ENCODE results near the gene DOP1A.

The DOP1A gene

GRCh38 chr6:83117802-83118201 lies 50.3 kb downstream of the DOP1A start:
- Histone ChIP-seq H3K27ac (ENCODE audit: low read depth, low read length) (no peak overlapping the region), H3K9ac (ENCODE audit: low read depth, low read length) (no peak overlapping the region), H3K36me3 (ENCODE audit: control insufficient read depth, insufficient read depth, low read length) (peaks cover 32% of the 10 kb centered on the region), H3K4me1 (ENCODE audit: control insufficient read depth, insufficient read depth, low read length) (no peaks in the 10 kb centered on the region), H3K9me3 (ENCODE audit: control insufficient read depth, insufficient read depth, low read length) (no peaks in the 10 kb centered on the region), H3K27me3 (ENCODE audit: control insufficient read depth, insufficient read depth, low read length) (no peaks in the 10 kb centered on the region), H3K4me3 (ENCODE audit: low read depth, low read length) (no peak overlapping the region)

DNA sequence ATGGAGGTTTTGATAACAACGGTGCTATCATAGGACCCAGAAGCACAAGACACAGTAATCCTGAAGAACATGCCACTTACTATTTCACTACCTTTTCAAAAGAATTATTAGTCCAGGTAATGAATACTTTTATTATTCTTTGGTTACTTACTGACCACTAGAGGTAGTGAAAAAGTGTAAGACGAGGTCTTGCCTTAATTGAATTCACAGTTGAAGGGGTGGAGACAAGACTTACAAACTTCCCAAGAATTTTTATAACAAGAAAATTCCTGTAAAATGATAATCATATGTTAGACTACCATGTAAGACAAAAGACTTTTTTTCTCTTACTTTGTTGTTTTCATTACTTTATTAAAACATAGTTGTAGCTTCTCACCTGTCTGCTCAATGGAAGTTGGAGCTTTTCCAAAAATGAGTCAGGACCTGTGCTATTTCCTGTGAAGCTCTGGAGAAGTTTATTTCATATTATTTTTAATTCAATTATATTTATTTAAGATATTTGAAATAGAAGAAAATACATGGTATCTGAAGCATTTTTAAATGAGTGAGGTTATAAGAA lies 52.4 kb downstream of the DOP1A start:
- Histone ChIP-seq H3K36me3 (ENCODE audit: control insufficient read depth, insufficient read depth, low read length) (peaks cover 47% of the 10 kb centered on the region), H3K27me3 (ENCODE audit: control insufficient read depth, insufficient read depth, low read length) (no peaks in the 10 kb centered on the region), H3K4me1 (ENCODE audit: control insufficient read depth, insufficient read depth, low read length) (no peaks in the 10 kb centered on the region), H3K9ac (ENCODE audit: low read depth, low read length) (no peak overlapping the region), H3K4me3 (ENCODE audit: low read depth, low read length) (no peak overlapping the region), H3K27ac (ENCODE audit: low read depth, low read length) (no peak overlapping the region), H3K9me3 (ENCODE audit: control insufficient read depth, insufficient read depth, low read length) (no peaks in the 10 kb centered on the region)

- peaks cover 17% of the 10 kb centered on the region for H3K4me1 ChIP-seq (ENCODE audit: control insufficient read depth, insufficient read depth, low read length)
- H3K9ac ChIP-seq (ENCODE audit: low read depth, low read length) = no peak overlapping the region
- no peak overlapping the region for H3K27ac ChIP-seq (ENCODE audit: low read depth, low read length)
- no peak overlapping the region for H3K4me3 ChIP-seq (ENCODE audit: low read depth, low read length)
- H3K27me3 ChIP-seq (ENCODE audit: control insufficient read depth, insufficient read depth, low read length) = no peaks in the 10 kb centered on the region
- H3K9me3 ChIP-seq (ENCODE audit: control insufficient read depth, insufficient read depth, low read length) = no peaks in the 10 kb centered on the region
- peaks cover 85% of the 10 kb centered on the region for H3K36me3 ChIP-seq (ENCODE audit: control insufficient read depth, insufficient read depth, low read length)
Observed at GRCh38 chr6:83124553-83124952, 57.1 kb downstream of the DOP1A start.

DNA sequence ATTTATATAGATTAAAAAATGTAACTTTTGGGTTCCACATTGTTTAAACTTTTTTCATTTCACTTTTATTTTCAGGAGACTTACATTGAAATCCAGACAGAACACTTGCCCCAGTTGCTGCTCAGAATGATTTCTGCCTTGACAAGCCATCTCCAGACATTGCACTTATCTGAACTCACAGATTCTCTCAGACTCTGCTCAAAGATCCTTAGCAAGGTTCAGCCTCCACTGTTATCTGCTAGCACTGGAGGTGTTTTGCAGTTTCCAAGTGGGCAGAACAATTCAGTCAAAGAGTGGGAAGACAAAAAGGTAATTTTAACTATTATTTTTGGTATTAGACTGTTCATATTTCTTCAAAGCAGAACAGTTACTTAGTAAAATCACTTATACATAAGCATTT lies 58.0 kb downstream of the DOP1A start:
- no peak overlapping the region for H3K4me3 ChIP-seq (ENCODE audit: low read depth, low read length)
- H3K9me3 ChIP-seq (ENCODE audit: control insufficient read depth, insufficient read depth, low read length) = no peaks in the 10 kb centered on the region
- H3K4me1 ChIP-seq (ENCODE audit: control insufficient read depth, insufficient read depth, low read length) = peaks cover 17% of the 10 kb centered on the region
- no peak overlapping the region for H3K9ac ChIP-seq (ENCODE audit: low read depth, low read length)
- H3K36me3 ChIP-seq (ENCODE audit: control insufficient read depth, insufficient read depth, low read length) = peaks cover 85% of the 10 kb centered on the region
- no peak overlapping the region for H3K27ac ChIP-seq (ENCODE audit: low read depth, low read length)
- no peaks in the 10 kb centered on the region for H3K27me3 ChIP-seq (ENCODE audit: control insufficient read depth, insufficient read depth, low read length)

DNA sequence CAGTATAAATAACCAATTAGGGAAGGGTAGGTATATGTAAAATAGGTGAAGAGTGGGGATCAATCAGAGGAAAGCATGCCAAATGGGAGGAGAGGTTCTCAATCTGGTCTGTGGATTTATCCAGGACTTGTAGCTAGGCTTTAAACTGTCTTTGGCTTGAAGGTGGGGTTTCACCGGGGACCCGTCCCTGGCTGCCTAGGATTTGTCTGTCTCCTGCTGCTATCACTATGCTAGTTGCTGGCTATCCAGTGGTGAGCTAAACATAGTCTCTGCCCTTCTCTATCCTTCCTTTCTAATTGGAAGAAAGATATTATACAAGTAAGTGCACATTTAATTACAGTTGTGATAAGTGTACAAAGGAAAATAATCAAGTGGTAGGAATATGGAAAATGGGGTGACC lies 58.8 kb downstream of the DOP1A start:
- H3K9me3 ChIP-seq (ENCODE audit: control insufficient read depth, insufficient read depth, low read length) = no peaks in the 10 kb centered on the region
- no peak overlapping the region for H3K9ac ChIP-seq (ENCODE audit: low read depth, low read length)
- no peak overlapping the region for H3K4me3 ChIP-seq (ENCODE audit: low read depth, low read length)
- peaks cover 17% of the 10 kb centered on the region for H3K4me1 ChIP-seq (ENCODE audit: control insufficient read depth, insufficient read depth, low read length)
- peaks cover 82% of the 10 kb centered on the region for H3K36me3 ChIP-seq (ENCODE audit: control insufficient read depth, insufficient read depth, low read length)
- no peaks in the 10 kb centered on the region for H3K27me3 ChIP-seq (ENCODE audit: control insufficient read depth, insufficient read depth, low read length)
- H3K27ac ChIP-seq (ENCODE audit: low read depth, low read length) = no peak overlapping the region

DNA sequence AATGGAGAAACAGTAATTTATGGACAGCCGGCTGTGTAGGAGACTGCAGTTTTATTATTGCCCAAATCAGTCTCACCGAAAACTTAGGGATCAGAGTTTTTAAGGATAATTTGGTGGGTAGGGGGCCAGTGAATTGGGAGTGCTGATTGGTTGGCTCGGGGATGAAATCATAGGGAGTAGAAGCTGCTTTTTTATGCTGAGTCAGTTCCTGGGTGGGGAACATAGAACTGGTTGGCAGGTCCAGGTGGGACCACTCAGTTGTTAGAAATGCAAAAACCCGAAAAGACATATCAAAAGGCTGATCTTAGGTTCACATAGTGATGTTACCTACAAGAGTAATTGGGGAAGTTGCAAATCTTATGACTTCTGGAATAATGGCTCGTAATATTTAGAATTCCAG lies 59.3 kb downstream of the DOP1A start:
- Histone ChIP-seq H3K9ac (ENCODE audit: low read depth, low read length) (no peak overlapping the region), H3K27me3 (ENCODE audit: control insufficient read depth, insufficient read depth, low read length) (no peaks in the 10 kb centered on the region), H3K9me3 (ENCODE audit: control insufficient read depth, insufficient read depth, low read length) (no peaks in the 10 kb centered on the region), H3K36me3 (ENCODE audit: control insufficient read depth, insufficient read depth, low read length) (peaks cover 84% of the 10 kb centered on the region), H3K4me1 (ENCODE audit: control insufficient read depth, insufficient read depth, low read length) (peaks cover 17% of the 10 kb centered on the region), H3K4me3 (ENCODE audit: low read depth, low read length) (no peak overlapping the region), H3K27ac (ENCODE audit: low read depth, low read length) (no peak overlapping the region)

DNA sequence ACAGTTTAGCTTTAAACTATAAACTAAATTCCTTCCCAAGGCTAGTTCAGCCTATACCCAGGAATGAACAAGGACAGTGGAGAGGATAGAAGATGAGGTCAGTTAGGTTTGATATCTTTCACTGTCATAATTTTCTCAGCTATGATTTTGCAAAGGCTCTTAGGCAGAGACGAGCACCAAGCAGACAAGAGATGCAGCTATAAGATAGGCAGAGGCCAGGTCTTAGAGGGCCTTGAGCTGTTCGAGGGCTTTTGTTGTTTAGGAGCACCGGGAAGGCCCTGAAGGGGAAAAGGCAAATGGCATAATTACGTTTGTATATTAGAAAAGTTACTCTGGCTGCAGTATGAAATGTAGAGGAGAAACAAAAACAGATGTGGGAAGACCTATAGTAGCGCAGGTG lies 59.8 kb downstream of the DOP1A start:
- no peaks in the 10 kb centered on the region for H3K9me3 ChIP-seq (ENCODE audit: control insufficient read depth, insufficient read depth, low read length)
- no peak overlapping the region for H3K4me3 ChIP-seq (ENCODE audit: low read depth, low read length)
- H3K27ac ChIP-seq (ENCODE audit: low read depth, low read length) = no peak overlapping the region
- H3K36me3 ChIP-seq (ENCODE audit: control insufficient read depth, insufficient read depth, low read length) = peaks cover 84% of the 10 kb centered on the region
- H3K9ac ChIP-seq (ENCODE audit: low read depth, low read length) = no peak overlapping the region
- no peaks in the 10 kb centered on the region for H3K27me3 ChIP-seq (ENCODE audit: control insufficient read depth, insufficient read depth, low read length)
- H3K4me1 ChIP-seq (ENCODE audit: control insufficient read depth, insufficient read depth, low read length) = peaks cover 17% of the 10 kb centered on the region

- no peaks in the 10 kb centered on the region for H3K27me3 ChIP-seq (ENCODE audit: control insufficient read depth, insufficient read depth, low read length)
- no peak overlapping the region for H3K9ac ChIP-seq (ENCODE audit: low read depth, low read length)
- H3K36me3 ChIP-seq (ENCODE audit: control insufficient read depth, insufficient read depth, low read length) = peaks cover 89% of the 10 kb centered on the region
- no peaks in the 10 kb centered on the region for H3K9me3 ChIP-seq (ENCODE audit: control insufficient read depth, insufficient read depth, low read length)
- H3K27ac ChIP-seq (ENCODE audit: low read depth, low read length) = no peak overlapping the region
- peaks cover 17% of the 10 kb centered on the region for H3K4me1 ChIP-seq (ENCODE audit: control insufficient read depth, insufficient read depth, low read length)
- no peak overlapping the region for H3K4me3 ChIP-seq (ENCODE audit: low read depth, low read length)
Observed at GRCh38 chr6:83127976-83128375, 60.5 kb downstream of the DOP1A start.

- no peaks in the 10 kb centered on the region for H3K27me3 ChIP-seq (ENCODE audit: control insufficient read depth, insufficient read depth, low read length)
- H3K9me3 ChIP-seq (ENCODE audit: control insufficient read depth, insufficient read depth, low read length) = no peaks in the 10 kb centered on the region
- H3K4me1 ChIP-seq (ENCODE audit: control insufficient read depth, insufficient read depth, low read length) = peaks cover 4% of the 10 kb centered on the region; the same call in 1 of the 2 replicates
- H3K27ac ChIP-seq (ENCODE audit: low read depth, low read length) = no peak overlapping the region
- no peak overlapping the region for H3K9ac ChIP-seq (ENCODE audit: low read depth, low read length)
- peaks cover 82% of the 10 kb centered on the region for H3K36me3 ChIP-seq (ENCODE audit: control insufficient read depth, insufficient read depth, low read length)
- no peak overlapping the region for H3K4me3 ChIP-seq (ENCODE audit: low read depth, low read length)
Observed at GRCh38 chr6:83132121-83132520, 64.7 kb downstream of the DOP1A start.

DNA sequence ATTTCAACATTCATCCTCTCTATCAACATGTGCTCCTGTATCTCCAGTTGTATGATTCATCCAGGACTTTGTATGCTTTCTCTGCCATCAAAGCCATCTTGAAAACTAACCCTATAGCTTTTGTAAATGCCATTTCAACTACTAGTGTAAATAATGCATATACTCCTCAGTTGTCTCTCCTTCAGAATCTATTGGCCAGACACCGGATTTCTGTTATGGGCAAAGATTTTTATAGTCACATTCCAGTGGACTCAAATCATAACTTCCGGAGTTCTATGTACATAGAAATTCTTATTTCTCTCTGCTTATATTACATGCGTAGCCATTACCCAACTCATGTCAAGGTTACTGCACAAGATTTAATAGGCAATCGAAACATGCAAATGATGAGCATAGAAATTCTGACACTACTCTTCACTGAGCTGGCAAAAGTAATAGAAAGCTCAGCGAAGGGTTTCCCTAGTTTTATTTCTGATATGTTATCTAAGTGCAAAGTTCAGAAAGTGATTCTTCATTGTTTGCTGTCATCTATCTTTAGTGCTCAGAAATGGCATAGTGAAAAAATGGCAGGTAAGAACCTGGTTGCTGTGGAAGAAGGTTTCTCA lies 70.7 kb downstream of the DOP1A start:
- Histone ChIP-seq H3K27ac (ENCODE audit: low read depth, low read length) (no peak overlapping the region), H3K27me3 (ENCODE audit: control insufficient read depth, insufficient read depth, low read length) (no peaks in the 10 kb centered on the region), H3K4me1 (ENCODE audit: control insufficient read depth, insufficient read depth, low read length) (no peaks in the 10 kb centered on the region), H3K36me3 (ENCODE audit: control insufficient read depth, insufficient read depth, low read length) (peaks cover 74% of the 10 kb centered on the region), H3K9me3 (ENCODE audit: control insufficient read depth, insufficient read depth, low read length) (no peaks in the 10 kb centered on the region), H3K4me3 (ENCODE audit: low read depth, low read length) (no peak overlapping the region), H3K9ac (ENCODE audit: low read depth, low read length) (no peak overlapping the region)

DNA sequence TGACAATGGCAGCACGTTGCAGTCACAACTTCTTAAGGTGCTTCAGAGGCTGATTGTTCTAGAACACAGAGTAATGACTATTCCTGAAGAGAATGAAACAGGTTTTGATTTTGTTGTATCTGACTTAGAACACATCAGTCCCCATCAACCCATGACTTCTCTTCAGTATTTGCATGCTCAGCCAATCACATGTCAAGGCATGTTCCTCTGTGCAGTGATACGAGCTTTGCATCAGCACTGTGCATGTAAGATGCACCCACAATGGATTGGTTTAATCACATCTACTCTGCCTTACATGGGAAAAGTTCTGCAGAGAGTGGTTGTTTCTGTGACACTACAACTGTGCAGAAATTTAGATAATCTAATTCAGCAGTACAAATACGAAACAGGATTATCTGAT lies 71.3 kb downstream of the DOP1A start:
- Histone ChIP-seq H3K36me3 (ENCODE audit: control insufficient read depth, insufficient read depth, low read length) (peaks cover 78% of the 10 kb centered on the region), H3K27ac (ENCODE audit: low read depth, low read length) (no peak overlapping the region), H3K4me3 (ENCODE audit: low read depth, low read length) (no peak overlapping the region), H3K9ac (ENCODE audit: low read depth, low read length) (no peak overlapping the region), H3K4me1 (ENCODE audit: control insufficient read depth, insufficient read depth, low read length) (no peaks in the 10 kb centered on the region), H3K27me3 (ENCODE audit: control insufficient read depth, insufficient read depth, low read length) (no peaks in the 10 kb centered on the region), H3K9me3 (ENCODE audit: control insufficient read depth, insufficient read depth, low read length) (no peaks in the 10 kb centered on the region)
